NCI-H526 treated with DMSO at 0.1 percent for 48 hours (cell line): ENCODE measurements around the gene SPNS3.

Experiments used
- DNase-seq: peaks from one replicate; lab custom pipeline; 2025; lab: John Stamatoyannopoulos, UW

SPNS3 gene

DNA sequence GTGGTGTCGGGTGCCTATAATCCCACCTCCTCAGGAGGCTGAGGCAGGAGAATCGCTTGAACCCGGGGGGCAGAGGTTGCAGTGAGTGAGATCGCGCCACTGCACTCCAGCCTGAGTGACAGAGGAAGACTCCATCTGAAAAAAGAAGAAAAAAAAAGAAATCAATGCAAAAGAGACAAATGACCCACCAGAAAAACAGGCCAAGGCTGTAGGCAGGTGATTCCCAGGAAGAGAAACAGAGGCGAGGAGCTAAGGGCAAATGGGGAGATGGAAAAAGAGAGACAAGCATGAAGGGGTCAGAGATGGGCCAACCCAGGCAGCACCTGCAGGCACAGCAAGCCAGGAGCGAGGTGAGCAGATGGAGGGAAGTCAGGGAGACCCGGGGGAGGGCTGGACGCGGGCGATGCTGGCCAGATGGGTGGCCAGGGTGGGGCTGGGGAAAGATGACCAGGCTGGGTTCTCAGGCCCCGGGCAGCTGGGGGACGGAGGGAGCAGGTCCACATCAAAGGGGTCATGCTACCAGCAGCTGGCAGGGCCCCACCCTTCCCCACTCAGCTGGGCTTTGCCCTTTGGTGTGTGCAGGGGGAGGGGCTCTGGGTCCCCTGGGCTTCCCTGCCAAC lies 95.9 kb downstream of the SPNS3 start:
- no peak for DNase-seq

DNA sequence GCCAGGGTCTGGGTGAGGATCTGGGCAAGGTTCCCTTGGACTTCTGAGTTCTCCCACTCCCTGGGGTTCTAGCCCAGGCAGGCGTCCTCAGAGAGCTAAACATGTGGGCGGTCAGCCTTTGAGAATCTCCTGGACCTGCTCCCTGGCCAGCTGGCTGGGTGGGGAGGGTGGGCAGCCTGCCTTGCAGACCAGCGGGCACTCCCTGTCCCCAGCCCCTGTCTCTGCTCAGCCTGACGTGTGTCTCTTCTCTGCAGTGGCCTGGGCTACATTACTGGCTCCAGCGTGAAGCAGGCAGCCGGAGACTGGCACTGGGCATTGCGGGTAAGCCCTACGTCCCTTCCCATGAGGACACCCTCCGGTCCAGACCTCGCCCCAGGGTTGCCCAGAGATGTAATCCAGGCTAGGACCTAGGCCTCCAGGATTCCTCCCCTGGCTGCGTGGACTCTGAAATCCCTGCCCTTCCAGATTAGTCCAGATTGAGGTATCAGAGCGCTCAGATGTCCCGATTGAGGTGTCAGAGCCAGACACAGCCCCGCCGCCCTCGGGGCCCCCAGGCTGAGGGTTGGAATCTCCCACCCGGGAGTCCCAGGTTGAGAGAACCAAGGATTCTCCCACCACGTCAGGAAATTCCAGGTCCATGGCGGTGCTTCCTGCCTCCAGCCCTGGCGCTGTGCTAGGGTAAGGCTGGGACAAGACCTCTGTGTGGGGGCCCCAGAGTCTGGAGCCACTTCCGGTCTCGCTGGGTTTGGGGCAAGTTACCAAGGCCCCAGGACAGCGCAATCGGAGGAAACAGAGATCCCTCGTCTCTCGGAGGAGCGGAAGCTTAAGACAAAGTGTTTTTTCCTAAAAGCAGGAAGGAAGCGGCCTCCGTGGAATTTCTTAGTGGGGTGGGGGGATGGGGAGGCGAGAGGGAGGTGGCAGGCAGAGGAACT lies 97.3 kb downstream of the SPNS3 start:
- DNase-seq = no peak

DNA sequence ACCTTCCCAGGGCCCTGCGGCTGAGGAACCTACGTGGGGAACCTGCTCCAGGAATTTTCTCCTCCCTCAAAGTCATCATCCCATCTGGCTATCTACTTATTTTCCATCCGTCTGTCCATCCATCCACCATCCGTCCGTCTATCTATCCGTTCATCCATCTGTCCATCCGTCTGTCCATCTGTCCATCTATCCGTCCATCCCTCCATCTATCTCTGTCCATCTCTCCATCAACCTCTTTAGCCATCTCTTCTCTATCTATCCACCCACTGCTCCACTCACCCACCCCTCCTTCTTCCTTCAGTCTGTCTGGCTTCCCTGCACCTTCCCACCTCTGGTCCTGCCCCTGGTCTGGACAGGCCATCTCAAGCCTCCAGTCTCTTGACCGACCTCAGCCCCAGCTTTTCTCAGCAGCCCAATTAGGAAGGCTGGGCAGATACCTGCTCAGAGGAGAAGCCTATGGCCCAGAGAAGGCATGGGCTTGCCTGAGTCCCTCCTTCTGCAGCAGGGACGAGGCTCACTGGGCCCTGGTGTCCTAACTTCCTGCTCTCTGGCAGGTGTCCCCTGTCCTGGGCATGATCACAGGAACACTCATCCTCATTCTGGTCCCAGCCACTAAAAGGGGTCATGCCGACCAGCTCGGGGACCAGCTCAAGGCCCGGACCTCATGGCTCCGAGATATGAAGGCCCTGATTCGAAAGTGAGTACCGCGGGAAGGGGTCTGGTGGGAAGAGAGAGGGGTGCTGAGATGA lies 98.4 kb downstream of the SPNS3 start:
- DNase-seq = no peak

DNA sequence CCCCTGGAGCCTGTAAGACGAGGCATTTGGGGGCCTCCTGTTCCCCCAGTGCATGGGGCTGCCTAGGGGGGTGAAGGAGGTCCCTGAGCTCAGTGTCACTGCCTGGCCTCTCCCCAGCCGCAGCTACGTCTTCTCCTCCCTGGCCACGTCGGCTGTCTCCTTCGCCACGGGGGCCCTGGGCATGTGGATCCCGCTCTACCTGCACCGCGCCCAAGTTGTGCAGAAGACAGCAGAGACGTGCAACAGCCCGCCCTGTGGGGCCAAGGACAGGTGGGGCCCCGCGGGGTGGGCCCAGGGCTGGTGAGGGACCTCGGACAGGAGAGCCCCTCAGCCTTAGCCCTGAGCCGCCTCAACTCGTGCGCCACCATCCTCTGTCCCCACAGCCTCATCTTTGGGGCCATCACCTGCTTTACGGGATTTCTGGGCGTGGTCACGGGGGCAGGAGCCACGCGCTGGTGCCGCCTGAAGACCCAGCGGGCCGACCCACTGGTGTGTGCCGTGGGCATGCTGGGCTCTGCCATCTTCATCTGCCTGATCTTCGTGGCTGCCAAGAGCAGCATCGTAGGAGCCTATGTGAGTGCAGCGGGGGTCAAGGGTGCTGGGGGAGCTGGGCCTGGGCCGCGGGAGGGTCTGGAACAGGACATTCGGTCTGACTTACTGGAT lies 99.3 kb downstream of the SPNS3 start:
- DNase-seq = no peak

- no peak for DNase-seq
These were observed 100.1 kb downstream of the SPNS3 start for GRCh38 chr17:4533523-4534504.

- no peak for DNase-seq
These were observed 100.8 kb downstream of the SPNS3 start for GRCh38 chr17:4534515-4534914.

DNA sequence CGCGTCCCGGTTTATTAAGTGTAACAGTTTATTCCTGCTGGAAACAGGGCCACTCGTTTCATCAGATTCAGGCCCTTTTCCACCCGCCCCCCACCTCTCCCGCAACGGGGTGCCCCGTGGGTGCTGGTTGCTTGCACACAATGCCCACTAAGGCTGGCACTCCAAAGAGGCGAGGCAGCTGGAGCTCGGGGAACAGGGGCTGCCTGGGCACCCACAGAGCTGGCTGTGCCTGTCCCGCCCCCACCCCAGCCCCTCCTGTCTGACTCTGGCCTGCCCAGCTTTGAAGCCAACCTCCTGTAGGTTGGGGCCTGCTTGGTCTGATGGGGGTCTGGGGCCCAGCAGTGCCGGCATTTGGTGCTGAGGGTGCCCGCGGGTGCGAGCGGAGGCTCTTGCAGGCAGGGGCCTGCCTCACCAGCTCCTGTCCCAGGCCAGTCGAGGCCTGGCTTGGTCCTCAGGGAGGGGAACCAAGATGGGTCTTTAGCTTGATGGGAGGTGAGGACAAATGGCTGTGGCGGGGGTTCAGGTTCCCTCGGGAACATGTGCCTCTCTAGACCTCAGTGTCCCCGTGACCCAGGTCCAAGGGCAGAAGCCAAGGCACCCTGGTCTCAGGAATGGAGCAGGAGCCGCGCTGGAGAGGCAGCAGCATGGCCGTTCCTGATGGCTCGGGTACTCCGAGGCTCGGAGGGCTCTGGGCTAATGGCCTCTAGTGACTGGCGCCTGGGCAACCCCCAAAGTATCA lies 101.4 kb downstream of the SPNS3 start:
- no peak for DNase-seq

- no peak for DNase-seq
These were observed 102.0 kb downstream of the SPNS3 start for GRCh38 chr17:4535667-4536258.

- no peak for DNase-seq
These were observed 102.6 kb downstream of the SPNS3 start for GRCh38 chr17:4536259-4536741.

- no peak for DNase-seq
These were observed 103.1 kb downstream of the SPNS3 start for GRCh38 chr17:4536742-4537411.
